ENCODE data around the gene RANBP10.

RANBP10 gene

DNA sequence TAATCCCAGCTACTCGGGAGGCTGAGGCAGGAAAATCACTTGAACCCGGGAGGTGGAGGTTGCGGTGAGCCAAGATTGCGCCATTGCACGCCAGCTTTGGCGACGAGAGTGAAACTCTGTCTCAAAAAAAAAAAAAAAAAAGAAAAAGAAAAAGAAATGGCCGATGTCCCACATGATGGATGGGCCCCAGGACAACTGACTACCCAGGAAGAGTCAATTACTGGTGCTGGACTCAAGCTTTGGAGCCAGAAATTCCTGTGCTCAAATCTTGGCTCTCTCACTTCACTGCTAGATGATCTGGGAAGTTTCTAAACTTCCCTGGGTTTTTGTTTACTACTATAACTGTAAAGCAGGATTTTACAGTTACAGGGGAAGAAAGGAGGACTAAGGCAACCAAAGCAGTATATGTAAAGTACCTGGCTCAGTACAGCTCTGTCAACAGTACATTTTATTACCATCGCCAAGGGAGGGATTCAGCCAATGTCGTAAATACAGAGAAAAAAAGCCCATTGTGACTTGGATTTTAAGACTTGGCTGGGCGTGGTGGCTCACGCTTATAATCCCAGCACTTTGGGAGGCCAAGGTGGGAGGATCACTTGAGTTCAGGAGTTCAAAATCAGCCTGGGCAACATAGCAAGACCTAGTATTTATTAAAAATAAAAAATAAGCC is 127.9 kb downstream of the RANBP10 start:
- TF ChIP-seq, protein P1, sequence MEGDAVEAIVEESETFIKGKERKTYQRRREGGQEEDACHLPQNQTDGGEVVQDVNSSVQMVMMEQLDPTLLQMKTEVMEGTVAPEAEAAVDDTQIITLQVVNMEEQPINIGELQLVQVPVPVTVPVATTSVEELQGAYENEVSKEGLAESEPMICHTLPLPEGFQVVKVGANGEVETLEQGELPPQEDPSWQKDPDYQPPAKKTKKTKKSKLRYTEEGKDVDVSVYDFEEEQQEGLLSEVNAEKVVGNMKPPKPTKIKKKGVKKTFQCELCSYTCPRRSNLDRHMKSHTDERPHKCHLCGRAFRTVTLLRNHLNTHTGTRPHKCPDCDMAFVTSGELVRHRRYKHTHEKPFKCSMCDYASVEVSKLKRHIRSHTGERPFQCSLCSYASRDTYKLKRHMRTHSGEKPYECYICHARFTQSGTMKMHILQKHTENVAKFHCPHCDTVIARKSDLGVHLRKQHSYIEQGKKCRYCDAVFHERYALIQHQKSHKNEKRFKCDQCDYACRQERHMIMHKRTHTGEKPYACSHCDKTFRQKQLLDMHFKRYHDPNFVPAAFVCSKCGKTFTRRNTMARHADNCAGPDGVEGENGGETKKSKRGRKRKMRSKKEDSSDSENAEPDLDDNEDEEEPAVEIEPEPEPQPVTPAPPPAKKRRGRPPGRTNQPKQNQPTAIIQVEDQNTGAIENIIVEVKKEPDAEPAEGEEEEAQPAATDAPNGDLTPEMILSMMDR (IDR thresholded peaks at IDR 0.05; ENCODE audit: control extremely low read depth, extremely low read depth, low read depth, missing control alignments): no peak
- DNase-seq (ENCODE audit: extremely low spot score): no peak
- POLR2A ChIA-PET: interaction anchor here (0.7 kb wide), 1 partner anchor 94 kb away, joined by 6 read pairs; no protein-coding TSS in a partner anchor
- CTCF ChIA-PET: interaction anchor here (1.0 to 1.6 kb wide), 4 partner anchors 9 to 157 kb away, joined by 3 to 6 read pairs (median 4); no protein-coding TSS in a partner anchor

DNA sequence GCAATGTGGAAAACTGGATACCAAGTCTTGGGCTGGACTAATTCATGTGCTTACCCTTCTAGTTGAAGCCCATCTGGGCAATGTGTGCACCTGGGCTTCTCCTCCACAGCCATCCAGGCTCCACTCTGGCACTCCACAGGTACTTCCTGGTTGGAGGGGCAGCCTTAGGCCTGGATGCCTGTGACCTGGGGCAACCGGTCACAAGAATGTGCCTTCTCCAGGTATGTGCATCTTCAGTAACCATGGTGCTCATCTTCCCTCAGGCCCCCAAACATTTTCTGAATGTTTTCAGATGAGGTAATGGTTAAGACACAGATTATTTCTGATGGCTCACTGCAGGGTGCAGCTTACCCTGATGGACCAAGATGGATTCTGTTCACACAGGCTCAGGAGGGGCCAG is 128.6 kb downstream of the RANBP10 start:
- CTCF ChIA-PET: interaction anchor here (1.0 to 1.6 kb wide), 4 partner anchors 8 to 250 kb away, joined by 3 to 6 read pairs (median 4); no protein-coding TSS in a partner anchor
- DNase-seq (ENCODE audit: extremely low spot score): no peak
- TF ChIP-seq, protein P1 (IDR thresholded peaks at IDR 0.05; ENCODE audit: control extremely low read depth, extremely low read depth, low read depth, missing control alignments): no peak
- POLR2A ChIA-PET: interaction anchor here (0.7 kb wide), 1 partner anchor 95 kb away, joined by 6 read pairs; no protein-coding TSS in a partner anchor

DNA sequence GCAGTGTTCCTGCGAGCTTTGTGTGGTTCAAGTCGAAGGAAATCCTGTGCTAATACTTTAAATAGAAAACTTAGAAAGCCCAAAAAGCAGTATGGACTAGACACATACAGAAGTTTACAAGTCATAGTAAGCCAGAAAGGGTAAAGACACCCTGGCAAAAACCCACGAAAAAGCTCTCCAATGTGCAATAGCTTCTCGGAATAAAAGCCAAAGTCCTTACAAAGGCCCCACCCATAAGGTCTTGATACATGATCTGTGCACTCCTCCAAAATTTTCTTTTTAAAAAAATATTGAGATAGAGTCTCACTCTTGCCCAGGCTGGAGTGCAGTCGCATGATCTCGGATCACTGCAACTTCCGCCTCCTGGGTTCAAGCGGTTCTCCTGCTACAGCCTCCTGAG is 129.4 kb downstream of the RANBP10 start:
- TF ChIP-seq, protein P1 (IDR thresholded peaks at IDR 0.05; ENCODE audit: control extremely low read depth, extremely low read depth, low read depth, missing control alignments): no peak
- ChIA-PET CTCF (interaction anchor here (1.0 to 2.3 kb wide), 5 partner anchors 9 to 251 kb away, joined by 3 to 10 read pairs (median 5); no protein-coding TSS in a partner anchor), POLR2A (no interaction called here)
- DNase-seq (ENCODE audit: extremely low spot score): no peak

DNA sequence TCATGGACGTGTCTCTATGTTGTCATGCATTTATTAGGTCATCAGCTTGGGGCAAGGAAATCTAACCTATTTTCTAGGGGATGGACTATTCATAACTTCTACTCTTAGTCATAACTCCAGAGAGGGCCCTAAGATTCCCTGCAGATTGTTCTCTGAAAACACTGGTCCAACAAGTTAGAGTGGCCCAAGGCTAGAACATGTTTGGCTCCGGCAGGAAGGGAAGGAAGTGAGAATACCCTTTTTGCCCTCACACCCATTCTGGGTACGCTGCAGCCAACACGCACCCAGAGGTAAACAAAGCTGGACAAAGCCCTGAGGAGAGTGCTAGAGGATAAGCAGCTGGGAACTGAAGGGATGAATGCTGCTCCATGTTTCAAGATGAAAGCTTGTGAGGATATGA is 129.8 kb downstream of the RANBP10 start:
- TF ChIP-seq, protein P1 (IDR thresholded peaks at IDR 0.05; ENCODE audit: control extremely low read depth, extremely low read depth, low read depth, missing control alignments): no peak
- CTCF ChIA-PET: interaction anchor here (1.0 to 2.3 kb wide), 5 partner anchors 8 to 251 kb away, joined by 3 to 10 read pairs (median 5); no protein-coding TSS in a partner anchor
- DNase-seq (ENCODE audit: extremely low spot score): no peak
- POLR2A ChIA-PET: no interaction called here

DNA sequence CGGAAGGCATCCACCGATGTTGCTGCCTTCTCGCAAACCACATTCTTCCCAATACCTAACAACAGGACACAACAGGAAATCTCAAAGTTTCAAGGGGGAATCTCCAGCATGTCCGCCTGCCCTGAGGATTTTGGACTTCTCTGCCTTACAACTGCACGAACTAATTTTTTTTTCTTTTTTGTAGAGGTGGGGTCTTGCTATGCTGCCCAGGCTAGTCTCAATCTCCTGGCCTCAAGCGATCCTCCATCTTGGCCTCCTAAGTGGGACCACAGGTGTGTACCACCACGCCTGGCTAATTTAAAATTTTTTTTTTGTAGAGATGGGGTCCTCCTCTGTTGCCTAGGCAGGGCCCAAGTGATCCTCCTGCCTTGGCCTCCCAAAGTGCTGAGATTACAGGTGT is 130.4 kb downstream of the RANBP10 start:
- ChIA-PET POLR2A (no interaction called here), CTCF (interaction anchor here (1.0 to 2.3 kb wide), 4 partner anchors 8 to 155 kb away, joined by 3 to 10 read pairs (median 5); no protein-coding TSS in a partner anchor)
- TF ChIP-seq, protein P1 (IDR thresholded peaks at IDR 0.05; ENCODE audit: control extremely low read depth, extremely low read depth, low read depth, missing control alignments): no peak
- DNase-seq (ENCODE audit: extremely low spot score): no peak

DNA sequence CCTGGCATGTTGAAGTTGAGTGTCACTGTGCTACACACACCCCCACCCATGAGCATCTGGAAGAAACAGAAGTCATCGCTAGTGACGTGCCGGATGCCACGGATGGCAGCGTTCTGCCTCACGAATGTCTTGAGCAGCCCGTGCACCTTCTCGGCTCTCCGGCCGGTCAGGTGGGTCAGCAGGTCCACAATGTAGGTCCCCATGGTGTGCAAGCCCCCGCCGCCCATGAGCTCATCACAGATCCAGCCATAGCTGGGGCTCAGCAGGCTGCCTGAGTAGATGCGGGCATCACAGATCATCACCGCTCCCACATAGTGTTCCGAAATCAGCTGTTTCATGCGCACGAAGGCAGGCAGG is 130.8 kb downstream of the RANBP10 start:
- ChIA-PET CTCF (interaction anchor here (2.3 kb wide), 1 partner anchor 154 kb away, joined by 10 read pairs; no protein-coding TSS in a partner anchor), POLR2A (no interaction called here)
- TF ChIP-seq, protein P1 (IDR thresholded peaks at IDR 0.05; ENCODE audit: control extremely low read depth, extremely low read depth, low read depth, missing control alignments): no peak
- DNase-seq (ENCODE audit: extremely low spot score): no peak

Data from GM10248 (cell line).